GM12801 (cell line): ENCODE results near the gene ABHD17B.

Experiments used
- TF ChIP-seq, protein P1 (sequence below): IDR thresholded peaks from one replicate; pipeline ENCODE4 v1.5.1; 2011; ENCODE audit warnings: control low read depth; ENCODE audit not compliant: insufficient read length; ENCODE audit errors: extremely low read depth

ABHD17B gene

GRCh38 chr9:71896761-71897160 lies 14.2 kb downstream of the ABHD17B start:
- TF ChIP-seq, protein P1, sequence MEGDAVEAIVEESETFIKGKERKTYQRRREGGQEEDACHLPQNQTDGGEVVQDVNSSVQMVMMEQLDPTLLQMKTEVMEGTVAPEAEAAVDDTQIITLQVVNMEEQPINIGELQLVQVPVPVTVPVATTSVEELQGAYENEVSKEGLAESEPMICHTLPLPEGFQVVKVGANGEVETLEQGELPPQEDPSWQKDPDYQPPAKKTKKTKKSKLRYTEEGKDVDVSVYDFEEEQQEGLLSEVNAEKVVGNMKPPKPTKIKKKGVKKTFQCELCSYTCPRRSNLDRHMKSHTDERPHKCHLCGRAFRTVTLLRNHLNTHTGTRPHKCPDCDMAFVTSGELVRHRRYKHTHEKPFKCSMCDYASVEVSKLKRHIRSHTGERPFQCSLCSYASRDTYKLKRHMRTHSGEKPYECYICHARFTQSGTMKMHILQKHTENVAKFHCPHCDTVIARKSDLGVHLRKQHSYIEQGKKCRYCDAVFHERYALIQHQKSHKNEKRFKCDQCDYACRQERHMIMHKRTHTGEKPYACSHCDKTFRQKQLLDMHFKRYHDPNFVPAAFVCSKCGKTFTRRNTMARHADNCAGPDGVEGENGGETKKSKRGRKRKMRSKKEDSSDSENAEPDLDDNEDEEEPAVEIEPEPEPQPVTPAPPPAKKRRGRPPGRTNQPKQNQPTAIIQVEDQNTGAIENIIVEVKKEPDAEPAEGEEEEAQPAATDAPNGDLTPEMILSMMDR: no peak

- TF ChIP-seq, protein P1: no peak
Observed at GRCh38 chr9:71895955-71896354, 15.0 kb downstream of the ABHD17B start.

DNA sequence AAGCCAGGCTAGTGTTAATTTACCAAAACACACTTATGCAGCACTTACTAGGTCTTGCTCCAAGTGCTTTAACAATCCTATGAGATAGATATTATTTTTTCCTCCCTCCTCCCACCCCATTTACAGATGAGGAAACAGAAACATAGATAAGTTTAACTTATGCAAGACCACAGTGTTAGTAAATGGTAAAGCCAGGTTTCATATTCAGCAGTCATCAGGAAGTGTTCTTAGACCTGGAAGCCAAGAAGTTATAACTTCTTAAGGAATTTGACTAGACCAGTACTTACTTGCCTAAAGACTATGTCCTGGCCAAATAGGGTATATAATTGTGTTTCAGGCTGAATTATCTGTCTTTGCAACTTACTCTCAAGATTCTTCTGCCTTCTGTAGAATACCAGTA lies 15.9 kb downstream of the ABHD17B start:
- TF ChIP-seq, protein P1: no peak

GRCh38 chr9:71891557-71892189 lies 19.3 kb downstream of the ABHD17B start:
- TF ChIP-seq, protein P1: no peak

- TF ChIP-seq, protein P1: no peak
Observed at GRCh38 chr9:71890042-71890679, 20.8 kb downstream of the ABHD17B start.

DNA sequence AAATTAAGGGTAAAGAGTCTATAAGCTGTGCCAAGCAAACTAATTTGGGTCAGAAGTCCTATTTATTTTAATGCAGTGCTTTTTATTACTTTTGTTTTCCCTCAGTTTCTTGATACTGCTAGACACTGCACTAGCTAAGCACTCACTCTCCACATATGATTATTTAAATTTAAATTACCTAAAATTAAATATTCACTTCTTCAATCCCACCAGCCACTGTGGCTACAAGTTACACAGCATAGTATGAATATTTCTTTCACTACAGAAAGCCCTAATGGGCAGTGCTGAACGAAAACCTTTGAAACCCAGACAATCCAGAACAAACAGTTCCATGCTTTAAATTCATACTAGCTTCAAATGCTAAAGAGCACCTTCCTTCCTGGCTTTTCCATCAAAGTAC lies 23.6 kb downstream of the ABHD17B start:
- TF ChIP-seq, protein P1: no peak

DNA sequence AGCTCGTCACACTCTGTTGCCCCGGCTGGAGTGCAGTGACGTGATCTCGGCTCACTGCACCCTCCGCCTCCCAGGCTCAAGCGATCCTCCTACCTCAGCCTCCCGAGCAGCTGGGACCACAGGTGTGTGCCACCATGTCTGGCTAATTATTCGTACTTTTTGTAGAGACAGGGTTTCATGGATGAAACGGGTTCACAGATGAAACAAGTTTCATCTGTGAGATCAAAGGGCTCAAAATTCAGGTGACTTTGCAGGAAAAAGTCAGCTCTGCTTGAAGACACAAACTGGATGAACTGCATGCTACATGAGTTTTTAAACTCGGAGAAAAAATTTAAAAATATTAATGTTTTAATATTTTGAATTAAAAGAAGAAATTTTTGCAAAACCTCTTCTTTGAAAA lies 24.5 kb downstream of the ABHD17B start:
- TF ChIP-seq, protein P1: no peak
